Measurements from ENCODE around the gene EIF2S2.

- TF ChIP-seq, protein P1, sequence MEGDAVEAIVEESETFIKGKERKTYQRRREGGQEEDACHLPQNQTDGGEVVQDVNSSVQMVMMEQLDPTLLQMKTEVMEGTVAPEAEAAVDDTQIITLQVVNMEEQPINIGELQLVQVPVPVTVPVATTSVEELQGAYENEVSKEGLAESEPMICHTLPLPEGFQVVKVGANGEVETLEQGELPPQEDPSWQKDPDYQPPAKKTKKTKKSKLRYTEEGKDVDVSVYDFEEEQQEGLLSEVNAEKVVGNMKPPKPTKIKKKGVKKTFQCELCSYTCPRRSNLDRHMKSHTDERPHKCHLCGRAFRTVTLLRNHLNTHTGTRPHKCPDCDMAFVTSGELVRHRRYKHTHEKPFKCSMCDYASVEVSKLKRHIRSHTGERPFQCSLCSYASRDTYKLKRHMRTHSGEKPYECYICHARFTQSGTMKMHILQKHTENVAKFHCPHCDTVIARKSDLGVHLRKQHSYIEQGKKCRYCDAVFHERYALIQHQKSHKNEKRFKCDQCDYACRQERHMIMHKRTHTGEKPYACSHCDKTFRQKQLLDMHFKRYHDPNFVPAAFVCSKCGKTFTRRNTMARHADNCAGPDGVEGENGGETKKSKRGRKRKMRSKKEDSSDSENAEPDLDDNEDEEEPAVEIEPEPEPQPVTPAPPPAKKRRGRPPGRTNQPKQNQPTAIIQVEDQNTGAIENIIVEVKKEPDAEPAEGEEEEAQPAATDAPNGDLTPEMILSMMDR (IDR thresholded peaks at IDR 0.05): no peak
- TF ChIP-seq POLR2A (IDR thresholded peaks at IDR 0.05) (no peak), EP300 (IDR thresholded peaks at IDR 0.05) (no peak)
Observed at GRCh38 chr20:34102342-34102741, 9.7 kb downstream of the EIF2S2 start.

Data from tibial nerve (tissue), 4 donors.